Measurements from ENCODE around the gene TBC1D16.

The TBC1D16 gene

DNA sequence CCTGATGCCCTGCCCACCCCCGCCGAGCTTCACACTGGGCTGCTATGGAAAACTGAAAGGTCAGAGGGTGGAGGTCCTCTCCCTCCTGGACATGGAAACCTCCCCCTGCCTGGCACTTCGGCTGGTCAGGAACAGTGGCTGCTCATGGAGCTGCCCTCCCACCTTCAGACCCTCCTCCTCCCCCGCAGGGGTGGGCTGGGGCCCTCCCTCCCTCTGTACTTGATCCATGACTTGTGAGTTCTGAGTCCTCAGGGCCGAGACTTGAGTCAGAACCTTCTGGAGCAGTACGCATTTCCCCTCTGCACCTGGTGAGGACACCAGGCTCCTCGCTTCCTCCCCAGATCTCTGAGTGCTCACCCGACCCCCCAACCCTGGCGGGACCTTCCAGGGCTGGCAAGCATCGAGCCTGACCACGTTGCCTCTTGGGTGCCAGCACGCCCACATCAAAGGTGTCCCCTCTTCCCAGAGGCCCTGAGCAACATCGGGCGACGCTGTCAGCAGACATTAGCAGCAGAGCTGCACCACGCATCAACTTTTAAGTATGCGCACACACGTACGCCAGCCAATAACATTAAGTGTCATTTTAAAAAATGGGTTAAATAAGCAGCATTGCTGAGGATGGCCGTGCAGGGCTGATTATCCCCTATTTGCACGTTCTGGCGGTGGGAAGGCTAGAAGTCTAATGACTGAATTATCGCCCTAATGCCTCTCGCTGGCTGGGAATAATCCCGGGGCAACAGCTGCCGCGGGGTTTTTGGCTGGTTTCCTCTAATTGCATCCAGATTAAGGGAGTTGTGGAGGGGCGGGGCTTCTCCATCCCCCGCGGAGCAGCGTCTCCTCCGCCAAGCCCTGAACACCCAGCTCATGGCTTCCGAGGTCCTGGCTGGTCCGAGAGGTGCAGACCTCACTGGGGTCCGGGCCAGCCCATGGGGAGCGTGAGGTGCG lies 98.0 kb downstream of the TBC1D16 start:
- no peak for DNase-seq (ENCODE audit: low read depth)

DNA sequence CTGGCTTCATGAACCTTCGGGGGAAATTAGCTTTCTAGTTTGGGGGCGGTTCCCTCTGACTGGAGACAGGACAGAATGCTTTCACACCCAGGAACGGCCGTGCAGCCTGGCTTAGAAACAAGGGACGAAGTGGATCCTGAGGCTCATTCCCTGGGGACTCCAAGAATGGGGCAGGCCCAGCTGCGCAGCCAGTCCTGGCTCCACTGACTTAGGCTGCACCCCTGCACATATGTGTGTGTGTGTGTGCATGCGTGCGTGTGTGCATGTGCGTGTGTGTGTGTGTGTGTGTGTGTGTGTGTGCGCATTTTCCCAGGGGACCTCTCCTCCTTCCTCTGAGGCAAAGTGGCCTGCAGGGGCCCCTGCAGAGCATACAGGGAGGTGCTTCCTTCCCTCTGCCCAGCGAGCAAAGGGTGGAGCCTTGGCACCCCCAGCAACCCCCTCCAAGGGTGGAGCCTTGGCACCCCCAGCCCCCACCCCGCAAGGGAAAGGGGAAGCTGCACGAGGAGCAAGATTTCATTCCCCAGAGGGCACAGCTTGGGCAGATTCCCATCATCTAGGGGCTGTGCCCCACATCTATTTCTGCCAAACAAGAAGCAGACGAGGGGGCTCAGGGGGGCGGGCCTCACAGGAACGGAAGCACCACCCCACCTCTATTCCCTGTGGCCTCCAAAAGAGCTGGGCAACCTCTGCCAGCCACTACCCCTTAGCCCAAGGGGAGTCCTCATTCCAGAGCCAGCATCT lies 98.9 kb downstream of the TBC1D16 start:
- DNase-seq (ENCODE audit: low read depth) = no peak

DNA sequence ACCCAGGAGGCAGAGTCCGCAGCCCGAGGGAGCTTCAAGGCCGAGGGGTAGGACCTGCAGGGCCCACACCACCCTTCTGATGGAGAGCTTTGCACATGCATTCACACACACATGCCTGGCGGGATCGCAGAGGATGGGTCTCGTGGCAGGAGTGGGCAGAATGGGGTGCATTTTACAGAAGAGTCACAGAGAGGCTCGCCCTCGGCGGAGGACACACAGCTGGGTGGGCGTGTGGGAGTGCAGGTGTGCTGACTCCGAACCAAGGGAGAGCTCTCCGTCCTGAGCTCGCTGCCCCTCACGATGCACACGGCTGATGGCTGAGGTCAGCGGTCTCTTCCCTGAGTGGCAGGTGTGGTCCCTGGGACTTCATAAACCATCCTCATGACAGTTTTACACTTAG lies 99.6 kb downstream of the TBC1D16 start:
- no peak for DNase-seq (ENCODE audit: low read depth)

DNA sequence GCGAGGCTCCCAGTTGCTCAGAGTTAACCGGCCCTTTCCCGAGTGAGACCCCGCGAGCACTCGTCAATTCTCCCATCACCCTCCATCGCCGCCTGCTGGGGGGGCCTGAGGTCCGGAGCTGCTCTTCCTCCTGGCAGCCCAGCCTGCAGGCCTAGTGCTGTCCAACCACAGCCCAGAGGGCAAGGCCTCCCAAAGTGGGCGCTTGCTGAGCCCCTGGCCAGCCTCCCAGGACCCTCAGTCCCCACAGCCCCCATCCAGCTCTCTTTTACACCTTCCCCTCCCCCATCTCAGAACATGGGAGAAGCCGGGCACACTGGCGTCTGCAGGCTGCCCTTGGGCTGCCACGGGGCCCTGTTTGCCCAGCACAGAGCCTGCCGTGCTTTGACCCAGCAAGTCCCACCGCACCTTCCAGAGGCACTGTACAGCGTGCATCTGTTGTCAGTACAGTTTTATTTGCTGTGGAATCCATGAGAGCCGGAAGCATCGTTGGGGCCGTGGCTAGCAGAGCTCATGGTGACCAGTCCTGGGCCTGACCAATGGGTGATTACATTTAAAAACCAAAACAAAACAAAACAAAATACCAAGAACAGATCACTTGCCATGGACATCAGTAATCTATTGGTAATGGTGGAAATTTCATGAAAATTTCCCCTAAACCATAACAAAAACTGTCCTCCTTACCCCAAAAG lies 100.3 kb downstream of the TBC1D16 start:
- no peak for DNase-seq (ENCODE audit: low read depth)

DNA sequence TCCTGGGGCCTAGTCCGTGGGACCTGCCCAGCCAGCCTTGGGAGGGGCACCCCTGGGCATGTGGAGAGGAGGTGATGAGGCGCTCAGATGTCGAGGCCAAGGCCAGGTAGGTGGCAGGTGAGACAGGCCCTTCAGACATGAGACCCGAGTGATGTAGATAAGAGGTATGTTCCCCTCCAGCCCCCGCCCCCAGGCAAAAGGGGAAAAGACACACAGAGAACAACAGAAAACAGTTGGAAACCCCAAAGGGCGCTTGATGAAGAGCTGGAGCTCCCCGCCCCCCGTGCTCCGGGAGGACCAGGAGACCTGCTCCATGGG lies 101.1 kb downstream of the TBC1D16 start:
- no peak for DNase-seq (ENCODE audit: low read depth)

DNA sequence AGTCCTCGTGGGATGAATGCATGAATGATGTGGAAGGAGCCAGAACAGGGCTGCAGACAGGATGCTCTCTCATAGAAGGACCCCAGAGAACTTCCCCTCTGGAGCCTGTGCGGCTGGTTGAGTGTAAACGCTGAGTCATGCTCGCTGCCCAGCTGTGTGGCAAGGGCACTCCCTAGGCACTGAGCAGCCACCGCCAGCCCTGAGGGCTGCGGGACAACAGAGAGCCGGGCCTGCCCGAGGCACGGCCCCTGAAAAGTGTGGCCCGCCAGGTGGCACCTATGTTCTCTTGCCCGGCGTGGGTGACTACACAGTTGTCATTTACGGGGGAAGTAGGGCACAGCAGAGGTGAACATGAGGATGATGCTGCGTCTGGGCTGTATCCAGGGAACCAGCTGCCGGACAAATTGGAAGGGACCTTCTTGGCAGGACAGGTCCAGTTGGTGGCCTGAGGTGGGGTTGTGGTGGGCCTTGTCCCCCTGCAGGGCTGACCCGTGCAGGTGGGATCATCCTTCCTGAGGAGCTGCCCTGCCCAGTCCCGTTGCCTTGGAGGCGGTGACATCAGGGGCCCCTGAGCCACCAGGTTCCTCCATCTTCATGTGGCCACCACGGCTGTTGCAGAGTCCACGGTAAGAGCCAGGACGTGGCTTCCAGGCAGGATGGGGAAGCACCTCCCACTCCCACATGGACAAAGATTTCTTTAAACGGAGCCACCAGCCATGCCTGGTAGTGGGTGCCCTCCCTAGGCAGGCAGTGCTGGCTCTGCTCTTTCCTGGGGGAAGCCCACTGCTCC lies 101.6 kb downstream of the TBC1D16 start:
- no peak for DNase-seq (ENCODE audit: low read depth)

DNA sequence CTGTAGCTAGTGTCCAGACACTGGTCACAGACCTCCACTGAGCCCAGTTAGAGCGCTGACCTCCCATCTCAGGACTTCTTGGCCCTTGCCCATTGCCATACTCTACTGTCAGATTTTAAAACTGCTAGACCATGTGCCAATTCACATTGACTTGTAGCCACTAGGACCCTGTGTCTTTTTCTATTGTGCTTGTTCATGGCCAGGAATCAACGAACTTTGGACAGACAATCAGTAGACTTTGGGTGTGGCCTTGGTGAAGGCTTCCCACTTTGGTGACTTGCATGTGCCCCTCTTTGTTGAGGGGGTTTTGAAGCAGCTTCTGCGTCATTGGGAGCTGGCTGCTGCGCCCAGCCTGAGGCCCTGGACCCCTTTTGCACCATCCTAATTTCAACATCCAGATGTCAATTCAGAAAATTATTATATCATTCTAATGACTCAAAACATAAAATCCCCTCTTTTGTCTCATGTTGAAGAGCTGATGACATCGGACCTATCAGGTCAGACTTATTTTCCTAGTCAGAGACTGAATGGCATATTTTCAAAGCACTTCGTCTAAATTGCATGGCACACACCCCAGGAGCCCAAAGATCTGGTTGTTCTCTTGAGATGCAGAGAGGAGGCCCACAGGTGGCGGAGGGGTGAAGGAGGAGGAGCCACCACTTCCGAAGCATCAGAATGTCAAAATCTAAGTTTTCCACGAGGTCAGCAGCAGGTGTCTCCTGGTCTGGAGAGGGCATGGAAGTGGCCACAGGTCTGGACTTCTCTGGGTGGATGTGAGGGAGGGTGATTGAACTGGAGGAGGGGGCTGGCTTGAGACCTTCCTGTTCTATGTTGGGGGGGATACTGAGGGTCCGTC lies 103.0 kb downstream of the TBC1D16 start:
- DNase-seq (ENCODE audit: low read depth) = no peak

DNA sequence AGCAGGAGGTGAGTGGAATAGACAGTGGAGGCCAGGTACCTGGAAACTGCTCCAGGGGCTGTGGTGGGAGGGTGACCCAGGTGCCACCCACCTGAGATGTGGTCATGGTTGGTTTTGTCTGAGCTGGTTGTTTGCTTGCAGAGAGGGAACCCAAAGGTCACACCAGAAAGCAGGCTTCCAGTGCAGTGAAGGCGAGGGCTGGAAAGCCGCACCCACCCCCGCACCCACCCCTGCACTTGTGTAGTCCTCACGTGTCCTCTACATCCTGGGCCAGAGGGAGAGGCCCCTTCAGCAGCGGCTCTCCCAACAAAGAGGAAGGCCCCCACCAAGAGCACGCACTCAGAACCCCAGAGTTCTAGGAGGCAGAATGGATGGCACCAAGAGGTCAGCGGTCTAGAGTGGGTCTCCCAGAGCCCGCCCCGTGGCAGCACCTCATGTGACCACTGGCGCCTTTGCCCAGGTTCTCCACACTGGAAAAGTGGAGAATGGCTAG lies 103.8 kb downstream of the TBC1D16 start:
- no peak for DNase-seq (ENCODE audit: low read depth)

DNA sequence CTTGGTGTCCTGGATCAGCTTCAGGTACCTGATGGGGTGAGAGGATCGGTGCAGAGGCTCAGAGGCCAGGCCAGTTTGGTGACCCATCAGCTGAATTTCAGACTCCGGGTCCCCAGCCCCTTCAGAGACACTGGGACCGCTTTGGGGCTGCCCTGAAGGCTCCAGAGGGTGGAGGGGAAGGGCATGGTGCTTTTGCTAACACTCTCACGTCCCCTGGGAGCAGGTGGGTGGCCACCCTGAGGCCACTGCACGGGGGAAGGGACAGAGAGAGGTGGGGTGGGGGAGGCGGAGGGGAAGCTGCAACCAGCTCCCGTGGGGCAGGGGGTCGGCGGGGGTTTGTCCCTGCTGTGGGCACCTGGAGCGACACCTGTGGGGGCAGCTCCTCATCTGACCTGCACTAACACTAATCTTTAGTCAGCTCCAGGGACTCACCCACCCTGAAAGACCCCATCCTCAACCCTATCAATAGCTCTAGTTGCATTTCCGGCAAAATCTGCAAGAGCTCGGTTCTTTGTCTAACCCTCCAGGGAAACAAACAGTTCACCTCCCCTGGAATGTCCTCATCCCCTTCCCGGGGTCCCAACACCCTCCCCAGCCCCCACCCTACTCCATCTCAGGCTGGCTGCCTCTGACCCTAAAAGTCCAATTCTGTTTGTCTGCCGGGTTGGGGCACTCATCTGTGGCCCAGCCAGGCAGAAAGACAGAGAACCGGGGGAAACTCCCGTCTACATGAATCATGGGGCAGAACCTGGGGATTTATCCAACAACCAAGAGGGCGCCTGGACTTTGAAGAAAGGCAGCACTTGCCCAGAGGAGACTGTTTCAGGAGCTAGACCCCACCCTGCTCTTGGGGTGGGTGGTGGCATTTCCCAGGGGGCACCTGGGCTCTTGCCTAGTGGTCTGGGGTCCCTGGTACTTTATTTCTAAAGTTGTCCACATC lies 104.5 kb downstream of the TBC1D16 start:
- DNase-seq (ENCODE audit: low read depth) = no peak

DNA sequence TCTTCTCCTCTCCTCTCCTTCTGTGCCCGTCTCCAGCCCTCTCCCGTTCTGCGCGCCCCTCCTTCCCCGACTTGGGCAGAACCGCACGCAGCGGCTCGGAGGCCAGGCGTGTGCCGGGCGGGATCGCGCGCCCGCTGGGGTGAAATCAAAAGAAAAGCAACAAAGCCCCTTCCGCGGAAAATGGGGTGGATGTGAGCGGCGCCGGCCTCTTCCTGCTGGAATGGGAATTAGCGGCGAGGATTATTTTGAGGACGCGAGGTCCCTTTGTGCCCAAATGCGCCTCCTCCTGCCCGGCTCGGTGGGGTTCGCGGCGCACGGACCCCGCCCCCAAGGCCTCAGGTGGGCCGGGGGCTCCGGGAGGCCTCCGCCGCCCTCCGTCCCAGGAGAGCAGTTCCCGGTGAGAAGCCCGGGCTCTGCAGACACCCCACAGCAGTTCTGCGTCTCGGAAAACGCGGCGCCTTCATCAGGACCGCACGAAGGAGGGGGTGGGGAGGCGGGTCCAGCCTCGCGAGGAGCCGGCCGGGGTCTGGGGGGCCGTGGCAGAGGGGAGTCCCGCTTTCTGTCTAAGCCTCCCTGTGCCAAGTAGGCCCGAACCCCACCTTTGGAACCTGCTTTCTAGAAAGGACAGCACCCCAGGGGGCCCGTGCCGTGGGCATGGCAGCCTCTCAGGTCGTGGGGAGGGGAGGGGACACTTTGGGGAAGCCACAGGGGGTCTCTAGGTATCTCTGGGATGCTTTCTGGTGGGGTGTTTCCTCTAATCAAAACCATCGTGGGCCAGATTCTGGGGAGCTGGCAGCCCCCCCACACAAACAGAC lies 105.4 kb downstream of the TBC1D16 start:
- DNase-seq (ENCODE audit: low read depth) = no peak

DNA sequence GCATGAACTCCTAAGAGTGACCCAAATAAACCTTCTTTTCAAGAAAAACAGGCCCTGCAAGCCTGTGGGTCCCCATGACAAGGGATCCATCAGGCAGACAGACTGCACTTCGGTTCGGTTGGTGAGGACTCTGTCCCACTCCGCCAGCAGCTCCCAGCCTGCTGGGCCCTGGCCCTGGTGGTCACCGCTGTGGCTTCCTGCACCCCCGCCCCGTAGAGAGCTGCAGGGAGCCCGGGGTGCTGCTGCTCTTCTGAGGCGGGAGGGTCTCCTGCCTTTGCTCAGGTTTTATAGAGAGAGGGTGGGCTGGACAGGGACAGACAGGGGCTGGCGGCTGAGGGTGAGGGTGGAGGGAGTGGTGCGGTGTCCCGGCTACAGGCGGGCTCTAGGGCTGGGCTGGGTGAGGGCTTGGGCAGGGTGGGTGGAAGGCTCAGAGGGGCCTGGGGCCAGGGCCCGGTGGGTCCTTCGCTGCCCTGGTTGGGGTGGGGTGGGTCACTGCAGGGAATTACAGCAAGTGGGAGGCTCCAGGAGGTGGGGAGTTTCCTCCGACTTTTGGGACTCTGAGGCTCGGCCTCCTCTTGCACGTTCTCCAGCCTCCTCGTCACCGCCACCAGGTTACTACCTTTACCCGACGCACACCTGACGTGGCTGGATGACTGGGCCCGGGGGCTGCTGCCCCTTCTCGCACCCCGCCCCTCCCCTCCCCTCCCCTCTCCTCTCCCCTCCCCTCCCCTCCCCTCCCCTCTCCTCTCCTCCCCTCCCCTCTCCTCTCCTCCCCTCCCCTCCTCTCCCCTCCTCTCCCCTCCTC lies 106.2 kb downstream of the TBC1D16 start:
- no peak for DNase-seq (ENCODE audit: low read depth)

DNA sequence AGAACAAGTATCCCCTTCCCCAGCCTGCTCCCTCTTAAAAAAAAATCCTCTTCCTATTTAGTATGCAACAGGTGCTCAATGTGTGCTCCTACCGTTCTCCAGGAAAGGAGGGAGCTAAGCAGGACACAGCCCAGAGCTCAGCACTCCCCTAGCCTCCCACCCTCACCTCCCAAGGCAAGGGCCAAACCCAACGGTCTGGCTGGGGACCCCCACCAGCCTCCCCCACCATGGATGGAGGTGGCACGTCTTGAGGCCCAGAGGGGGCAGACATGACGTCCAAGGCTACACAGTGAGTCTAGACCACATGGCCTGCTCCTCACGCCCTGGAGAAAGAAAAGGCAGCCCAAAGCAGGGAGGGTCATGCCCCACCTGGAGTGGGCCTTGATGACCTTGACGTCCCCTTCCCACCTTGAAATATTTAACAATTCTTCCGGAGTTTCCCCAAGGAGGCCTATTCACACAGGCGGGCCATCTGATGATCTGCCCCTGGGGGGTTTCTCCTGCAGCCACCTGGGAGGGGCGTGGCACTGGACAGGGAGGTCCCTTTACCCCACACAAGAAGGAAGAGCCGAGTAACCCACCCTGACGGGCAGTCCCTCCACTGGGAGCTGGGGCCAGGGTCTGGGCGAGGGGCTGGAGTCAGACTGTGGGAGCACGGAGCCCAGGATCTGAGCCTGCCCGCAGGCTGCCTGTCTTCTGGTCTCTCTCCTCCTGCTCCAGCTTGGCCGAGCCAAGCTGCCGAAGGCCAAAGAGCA lies 107.0 kb downstream of the TBC1D16 start:
- DNase-seq (ENCODE audit: low read depth) = no peak

DNA sequence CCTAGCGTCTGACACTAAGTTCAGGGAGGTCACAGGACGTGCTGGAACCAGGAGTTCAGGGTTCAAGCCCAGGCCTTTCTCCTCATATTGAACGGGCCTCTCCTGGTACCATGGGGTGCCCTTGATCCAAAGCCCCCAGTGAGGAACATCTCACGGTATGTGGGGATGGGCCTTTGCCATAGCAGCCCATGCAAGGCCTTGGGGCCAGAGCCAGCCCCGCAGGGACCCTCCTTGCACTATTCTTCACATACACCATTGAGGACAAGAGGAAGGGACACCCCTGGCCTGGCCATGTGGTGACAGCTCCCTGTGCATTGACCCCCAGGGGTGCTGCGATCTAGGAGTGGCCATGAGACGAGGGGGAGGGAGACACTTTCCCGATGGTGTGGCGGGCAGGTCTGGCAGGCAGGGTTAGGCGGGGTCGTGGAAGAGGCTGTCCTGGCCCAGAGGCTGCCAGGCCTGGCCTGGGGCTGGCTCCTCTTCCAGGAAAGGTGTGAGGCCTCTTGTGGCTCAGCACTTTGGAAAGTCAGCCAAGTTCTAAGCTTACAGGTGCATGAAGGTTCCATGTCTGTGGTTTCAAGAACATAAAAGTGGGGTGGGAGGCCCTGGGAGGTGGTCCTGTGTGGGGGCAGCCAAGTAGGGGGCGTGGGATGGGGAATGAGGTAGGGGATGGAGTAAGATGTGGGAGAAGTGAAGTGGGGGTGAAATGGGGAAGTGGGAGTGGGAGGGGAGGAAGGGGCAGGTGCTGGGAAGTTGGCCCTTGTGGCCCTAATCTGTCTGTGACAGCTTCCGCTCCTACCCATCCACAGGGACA lies 107.8 kb downstream of the TBC1D16 start:
- no peak for DNase-seq (ENCODE audit: low read depth)

DNA sequence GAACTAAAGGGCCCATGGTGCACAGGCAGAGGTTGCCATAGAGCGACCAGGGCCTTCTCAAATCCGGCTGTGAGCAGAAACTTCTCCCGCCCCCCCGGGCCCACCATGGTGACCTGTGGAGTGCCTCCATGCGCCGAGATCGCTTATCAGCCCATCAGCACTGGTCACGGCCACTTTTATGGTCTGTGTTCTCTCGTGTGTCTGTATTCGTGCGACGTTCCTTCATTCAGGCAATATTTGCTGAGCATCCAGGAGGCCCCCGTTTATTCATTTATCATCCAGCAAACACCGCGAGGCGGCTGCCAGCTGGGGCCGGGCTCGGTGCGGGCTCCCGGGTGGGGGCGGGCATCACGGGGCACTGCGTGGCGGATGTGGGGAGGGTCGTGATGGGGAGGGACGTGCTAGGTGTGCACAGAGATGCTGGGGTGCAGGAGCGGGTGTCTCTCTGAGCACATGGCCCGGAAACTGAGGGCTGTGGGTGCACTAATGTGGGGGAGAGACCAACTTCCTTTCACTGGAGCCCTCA lies 108.5 kb downstream of the TBC1D16 start:
- no peak for DNase-seq (ENCODE audit: low read depth)

DNA sequence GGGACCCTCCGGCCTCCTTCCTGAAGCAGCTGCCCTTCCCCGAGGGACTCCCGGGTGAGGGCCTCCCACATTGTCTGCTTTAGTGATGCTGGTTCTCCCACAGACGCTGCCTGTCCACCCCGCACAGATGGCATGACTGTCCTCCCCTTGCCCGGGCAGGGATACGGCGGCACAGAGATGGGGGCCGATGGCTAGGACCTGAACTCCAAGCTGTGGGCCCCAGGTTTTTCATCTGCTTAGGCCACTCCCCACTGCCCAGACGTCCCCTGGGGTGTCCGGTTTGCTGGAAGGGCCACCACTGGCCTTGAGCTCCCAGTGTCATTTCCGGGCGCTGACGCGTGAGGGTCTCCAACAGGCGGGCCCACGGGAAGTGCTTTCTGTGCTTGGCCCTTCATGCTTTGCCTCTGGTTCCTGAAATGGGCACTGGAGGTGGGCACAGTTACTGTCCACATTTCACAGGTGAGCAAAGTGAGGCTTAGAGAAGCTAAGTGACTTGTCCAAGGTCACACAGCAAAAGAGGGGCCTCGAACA lies 109.0 kb downstream of the TBC1D16 start:
- no peak for DNase-seq (ENCODE audit: low read depth)

DNA sequence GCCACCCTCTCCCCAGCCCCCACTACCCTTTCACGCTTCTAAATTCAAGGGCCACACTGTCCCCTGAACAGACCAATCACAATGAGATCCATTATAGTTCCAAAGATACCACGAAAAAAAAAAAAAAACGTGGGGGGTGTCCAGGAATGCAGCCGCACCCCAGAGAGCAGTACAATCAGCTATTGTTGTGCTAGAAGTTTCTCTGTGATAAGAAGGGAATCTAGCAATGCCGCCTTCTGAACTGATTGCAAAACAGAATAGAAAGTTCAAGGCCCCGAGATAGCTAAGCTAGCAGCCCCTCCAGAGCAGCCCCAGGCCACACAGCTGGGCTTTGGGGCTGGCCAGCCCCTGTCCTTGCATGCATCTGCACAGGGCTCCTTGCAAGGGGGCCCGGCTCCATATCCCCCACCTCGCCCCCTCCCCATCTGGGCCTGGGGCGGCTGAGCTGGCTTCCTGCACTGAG lies 109.5 kb downstream of the TBC1D16 start:
- DNase-seq (ENCODE audit: low read depth) = no peak
